HepG2 (cell line): ENCODE data around the gene LRGUK. TPM values are rescaled to one million over a fixed set of nuclear protein-coding genes. Genes with fewer than 3 reads are reported as not detected.

Experiments used
- ATAC-seq: fragments of 200-7000 bp; cut with Tn5 transposase; 3 replicates; pipeline ENCODE4 v1.9.1; 2020; ENCODE audit warnings: mild to moderate bottlenecking, moderate library complexity
- BruUV-seq: library from RNA; stranded (reverse); fragments of 400-500 nt; replicated peaks from 2 replicates; lab custom pipeline; 2021; lab: Mats Ljungman, UMichigan
- CTCF ChIA-PET: fragments of 300-600 bp; formaldehyde crosslinking; extraction: SDS; loops from one replicate; lab custom pipeline; 2021; ENCODE audit warnings: low total read pairs, inconsistent platforms, low intra/inter-chr PET ratio; lab: Yijun Ruan, JAX
- POLR2A ChIA-PET: fragments of 350-600 bp; sonication (Branson Sonifier 250); formaldehyde crosslinking; loops from one replicate; lab custom pipeline; 2020; ENCODE audit warnings: antibody characterized with exemption, inconsistent platforms; lab: Yijun Ruan, JAX
- DNase-seq: peaks from one replicate; pipeline ENCODE4 v3.0.0-alpha.2; 2015; ENCODE audit warnings: low spot score
- FAIRE-seq: peaks from 3 replicates; lab custom pipeline; 2011; peaks lifted over from hg19 to GRCh38; lab: Jason Lieb, UNC
- H2AFZ ChIP-seq: one replicate; pipeline ENCODE4 v1.6.1; 2011; ENCODE audit warnings: low read length, inconsistent platforms
- H3K27ac ChIP-seq: fragments of 300-600 bp; 3 replicates; pipeline ENCODE4 v1.8.0; 2011; ENCODE audit warnings: mixed run types, mild to moderate bottlenecking, mixed read lengths, low read length, inconsistent platforms; ENCODE audit not compliant: insufficient read depth; ENCODE audit errors: extremely low read length
- H3K27me3 ChIP-seq, 2 experiments: fragments of 200-600 bp in 1 of 2; 2 replicates in 1 of 2; 3 replicates in 1 of 2; pipeline versions ENCODE4 v1.6.0 to v1.8.0; 2011; ENCODE audit warnings: low read length in 2 of 2, mild to moderate bottlenecking in 2 of 2, moderate library complexity in 2 of 2, inconsistent platforms in 1 of 2; ENCODE audit not compliant: insufficient read depth in 2 of 2, control insufficient read depth in 1 of 2
- H3K36me3 ChIP-seq, 2 experiments: fragments of 200-600 bp in 1 of 2; replicated peaks in 1 of 2; 2 replicates in 1 of 2; 3 replicates in 1 of 2; pipeline versions ENCODE4 v1.5.1 to v1.8.0; 2011; ENCODE audit warnings: low read length in 2 of 2, inconsistent platforms in 1 of 2; ENCODE audit not compliant: insufficient read depth in 2 of 2, control insufficient read depth in 1 of 2
- H3K4me1 ChIP-seq: 2 replicates; pipeline ENCODE4 v1.5.1; 2012; ENCODE audit warnings: low read length, inconsistent platforms; ENCODE audit not compliant: insufficient read depth
- H3K4me2 ChIP-seq: 2 replicates; pipeline ENCODE4 v1.6.0; 2011; ENCODE audit warnings: low read depth, low read length, inconsistent platforms
- H3K4me3 ChIP-seq, 3 experiments: fragments of 200-600 bp in 1 of 3; sonication (generic), shearing (Covaris generic) in 1 of 3; replicated peaks in 1 of 3; 2 replicates each; pipeline ENCODE4 v1.5.1; 2011 to 2016; ENCODE audit warnings: low read length in 3 of 3, inconsistent platforms in 2 of 3, low read depth in 2 of 3, mild to moderate bottlenecking in 2 of 3, control low read depth in 1 of 3, mixed read lengths in 1 of 3; ENCODE audit not compliant: insufficient read depth in 1 of 3
- H3K79me2 ChIP-seq: one replicate; pipeline ENCODE4 v1.6.1; 2011; ENCODE audit warnings: low read length, inconsistent platforms; ENCODE audit not compliant: insufficient read depth
- H3K9ac ChIP-seq: 2 replicates; pipeline ENCODE4 v1.6.0; 2011; ENCODE audit warnings: mild to moderate bottlenecking, low read depth, low read length, inconsistent platforms; ENCODE audit not compliant: insufficient read depth
- H3K9me3 ChIP-seq: 2 replicates; pipeline ENCODE4 v1.5.1; 2012; ENCODE audit warnings: mild to moderate bottlenecking, low read length
- H4K20me1 ChIP-seq: 2 replicates; pipeline ENCODE4 v1.6.0; 2011; ENCODE audit warnings: inconsistent platforms, mild to moderate bottlenecking, low read length, moderate library complexity; ENCODE audit not compliant: insufficient read depth
- ARNTL ChIP-seq: sonication (generic); formaldehyde crosslinking; IDR thresholded peaks from 2 replicates; pipeline ENCODE4 v1.4.0; 2020; ENCODE audit warnings: mild to moderate bottlenecking, missing genetic modification reagents
- BRD4 ChIP-seq: sonication (generic); formaldehyde crosslinking; IDR thresholded peaks from 2 replicates; pipeline ENCODE4 v1.4.0; 2020; ENCODE audit warnings: missing genetic modification reagents
- GATAD2A ChIP-seq: IDR thresholded peaks from 2 replicates; pipeline ENCODE4 v1.6.1; 2016
- IRX3 ChIP-seq: sonication (generic); formaldehyde crosslinking; IDR thresholded peaks from 2 replicates; pipeline ENCODE4 v1.8.1; 2023; ENCODE audit warnings: mild to moderate bottlenecking, low read depth, missing genetic modification reagents, borderline replicate concordance
- MTF1 ChIP-seq: sonication (generic); formaldehyde crosslinking; IDR thresholded peaks from 2 replicates; pipeline ENCODE4 v1.5.0; 2020; ENCODE audit warnings: missing genetic modification reagents
- PRMT3 ChIP-seq: sonication (generic); formaldehyde crosslinking; IDR thresholded peaks from 2 replicates; pipeline ENCODE4 v1.8.1; 2022; ENCODE audit warnings: low read depth, mild to moderate bottlenecking, moderate library complexity, missing genetic modification reagents, borderline replicate concordance
- RELA ChIP-seq: sonication (generic); formaldehyde crosslinking; IDR thresholded peaks from 2 replicates; pipeline ENCODE4 v1.4.0; 2020; ENCODE audit warnings: missing genetic modification reagents
- SNRNP70 ChIP-seq: fragments of 200-400 bp; formaldehyde crosslinking; IDR thresholded peaks from 2 replicates; pipeline ENCODE4 v1.6.1; 2017; ENCODE audit warnings: mild to moderate bottlenecking, low read depth, low read length, moderate library complexity
- SRSF4 ChIP-seq: fragments of 200-400 bp; formaldehyde crosslinking; IDR thresholded peaks from one replicate; pipeline ENCODE4 v1.6.1; 2018; ENCODE audit warnings: mild to moderate bottlenecking, low read depth, low read length, moderate library complexity; ENCODE audit not compliant: poor library complexity, severe bottlenecking
- TFAP4 ChIP-seq: sonication (generic); IDR thresholded peaks from 2 replicates; pipeline ENCODE4 v1.6.1; 2016; ENCODE audit warnings: low read depth, borderline replicate concordance
- ZNF20 ChIP-seq: sonication (generic); formaldehyde crosslinking; IDR thresholded peaks from 2 replicates; pipeline ENCODE4 v1.4.0; 2020; ENCODE audit warnings: mild to moderate bottlenecking, moderate library complexity, missing genetic modification reagents
- ZNF468 ChIP-seq: sonication (generic); formaldehyde crosslinking; IDR thresholded peaks from 2 replicates; pipeline ENCODE4 v1.8.0; 2022; ENCODE audit warnings: mild to moderate bottlenecking, moderate library complexity, missing genetic modification reagents
- ZNF530 ChIP-seq: sonication (generic); formaldehyde crosslinking; IDR thresholded peaks from 2 replicates; pipeline ENCODE4 v1.5.0; 2020; ENCODE audit warnings: low read depth, mild to moderate bottlenecking, missing genetic modification reagents
- ZNF652 ChIP-seq: IDR thresholded peaks from 2 replicates; pipeline ENCODE4 v1.6.1; 2016; ENCODE audit warnings: low read depth, borderline replicate concordance
- ZNF710 ChIP-seq: sonication (generic); formaldehyde crosslinking; IDR thresholded peaks from 2 replicates; pipeline ENCODE4 v1.5.0; 2020; ENCODE audit warnings: mild to moderate bottlenecking, missing genetic modification reagents, borderline replicate concordance
- ZNF790 ChIP-seq: sonication (generic); formaldehyde crosslinking; IDR thresholded peaks from 2 replicates; pipeline ENCODE4 v1.8.0; 2022; ENCODE audit warnings: missing genetic modification reagents, mild to moderate bottlenecking, borderline replicate concordance
- WGBS: methylation state at CpG from one replicate; pipeline ENCODE4 v1.1.6; 2017; ENCODE audit warnings: low lambda C conversion rate; 5-methylcytosine and 5-hydroxymethylcytosine counted together
- in situ Hi-C: cut with HindIII; loops from 2 replicates; pipeline ENCODE4 v1.10.0; 2017; ENCODE audit warnings: low pct_unique_long_range_greater_than_20kb; ENCODE audit not compliant: extremely low pct_ligation_motif_present
- intact Hi-C: fragments of 100-400 bp; cut with micrococcal nuclease; formaldehyde crosslinking; loops from one replicate; pipeline ENCODE4 v1.10.0; 2022; ENCODE audit not compliant: unreplicated experiment
- polyA plus RNA-seq, 8 experiments: library from polyadenylated mRNA; depleted of rRNA in 3 of 8; stranded (reverse) in 7 of 8; unstranded in 1 of 8; fragments of >200 nt; fragmentation: Illumina TruSeq in 4 of 8; extraction: Trizol in 4 of 8; gene quantifications; 2 replicates each; pipeline versions ENCODE4 v1.2.1 to v1.2.3, GENCODE V29; 2011 to 2016; ENCODE audit warnings: low read depth in 4 of 8, missing spikeins in 1 of 8, mixed read lengths in 1 of 8; ENCODE audit not compliant: insufficient read depth in 1 of 8
- total RNA-seq, 5 experiments: library from RNA; depleted of rRNA; stranded (reverse); fragments of >200 nt; fragmentation: Illumina TruSeq; extraction: Trizol; gene quantifications; 2 replicates each; pipeline ENCODE4 v1.2.3, GENCODE V29; 2016; ENCODE audit warnings: low read depth in 1 of 5
- TF ChIP-seq, protein P1 (sequence below): sonication (generic); formaldehyde crosslinking; IDR thresholded peaks from 2 replicates; pipeline ENCODE4 v1.8.0; 2022; ENCODE audit warnings: low read depth, missing genetic modification reagents

The LRGUK gene
- total and polyA plus RNA-seq, 2 of the 13 experiments (the other 11 are each of a cell fraction or from before 2014, with no cell fraction given), result 0.18 to 0.20 TPM

DNA sequence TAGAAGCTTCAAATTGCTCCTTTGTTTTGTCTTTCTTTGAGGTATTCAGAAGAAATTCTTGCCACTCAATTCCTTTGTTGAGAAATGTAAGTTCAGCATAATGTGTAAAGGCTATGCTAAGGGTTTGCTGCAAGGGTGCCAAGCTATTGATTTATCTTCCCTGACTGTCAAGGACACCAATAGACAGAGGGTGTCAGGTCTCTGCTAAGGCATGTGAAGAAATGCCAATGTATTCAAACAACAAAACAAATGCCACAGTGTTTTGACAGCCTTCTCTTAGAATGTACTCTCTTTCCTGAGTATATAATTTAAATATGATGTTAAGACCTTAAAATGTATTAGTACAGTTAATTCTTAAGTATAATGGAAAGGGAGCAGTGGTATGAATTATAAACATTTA, 62.4 kb downstream of the LRGUK start:
- BruUV-seq, result no TSS peak
- TF ChIP-seq RELA (CRISPR knock-in tag) (no peak), PRMT3 (CRISPR knock-in tag) (no peak), ZNF710 (CRISPR knock-in tag) (no peak)
- Histone ChIP-seq H3K27me3 (no peaks in the 10 kb centered on the region), H3K9me3 (no peaks in the 10 kb centered on the region), H3K27ac (no peak overlapping the region), H3K36me3 (no peaks in the 10 kb centered on the region), H3K4me2 (no peak overlapping the region), H4K20me1 (no peaks in the 10 kb centered on the region), H2AFZ (no peak overlapping the region), H3K79me2 (no peaks in the 10 kb centered on the region), H3K4me3 (no peak overlapping the region), H3K9ac (no peak overlapping the region), H3K4me1 (no peaks in the 10 kb centered on the region)
- ChIA-PET CTCF (no interaction called here), POLR2A (no interaction called here)
- DNase-seq (no peak), FAIRE-seq (no peak), ATAC-seq (no peak)
- in situ Hi-C loops (no loop called here), intact Hi-C loops (no loop called here)

DNA sequence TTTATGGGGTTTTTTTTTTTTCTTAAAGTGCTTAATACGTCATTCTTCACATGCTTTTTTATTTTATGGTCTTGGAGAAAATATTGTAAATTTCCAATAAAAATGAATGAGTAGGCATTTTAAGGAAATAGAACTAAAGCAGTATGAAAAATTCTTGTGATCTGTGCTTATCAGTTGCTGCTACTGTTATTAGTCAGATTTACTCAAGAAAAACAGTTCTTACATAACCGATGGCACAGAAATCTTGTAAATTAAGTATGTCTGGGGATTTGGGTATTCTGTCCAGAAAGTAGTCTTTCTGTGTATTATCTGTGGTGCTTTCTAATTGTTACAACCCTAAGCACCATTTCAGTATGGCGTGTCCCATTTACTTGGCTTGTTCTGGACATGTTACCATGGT, 64.7 kb downstream of the LRGUK start:
- no peaks in the 10 kb centered on the region for H3K27me3 ChIP-seq
- BruUV-seq, result no TSS peak
- ATAC-seq (no peak), DNase-seq (no peak), FAIRE-seq (no peak)
- H4K20me1 ChIP-seq, result no peaks in the 10 kb centered on the region
- H3K4me1 ChIP-seq, result no peaks in the 10 kb centered on the region
- no peaks in the 10 kb centered on the region for H3K9me3 ChIP-seq
- intact Hi-C loops, result no loop called here
- no peaks in the 10 kb centered on the region for H3K79me2 ChIP-seq
- H3K9ac ChIP-seq, result no peak overlapping the region
- in situ Hi-C loops, result no loop called here
- ChIA-PET POLR2A (no interaction called here), CTCF (no interaction called here)
- H3K36me3 ChIP-seq, result no peaks in the 10 kb centered on the region
- no peak overlapping the region for H3K4me2 ChIP-seq
- 38% methylated on average over 3 of the region's 3 CpGs for WGBS
- H3K4me3 ChIP-seq, result no peak overlapping the region
- no peak overlapping the region for H3K27ac ChIP-seq
- H2AFZ ChIP-seq, result no peak overlapping the region
- TF ChIP-seq SRSF4 (no peak), IRX3 (CRISPR knock-in tag) (no peak), SNRNP70 (no peak), ARNTL (CRISPR knock-in tag) (no peak), GATAD2A (no peak), MTF1 (CRISPR knock-in tag) (no peak), BRD4 (CRISPR knock-in tag) (no peak), ZNF652 (CRISPR knock-in tag) (no peak), ZNF790 (CRISPR knock-in tag) (no peak), TFAP4 (no peak), ZNF468 (no peak), ZNF530 (CRISPR knock-in tag) (no peak), ZNF20 (CRISPR knock-in tag) (no peak)
- TF ChIP-seq, protein P1, sequence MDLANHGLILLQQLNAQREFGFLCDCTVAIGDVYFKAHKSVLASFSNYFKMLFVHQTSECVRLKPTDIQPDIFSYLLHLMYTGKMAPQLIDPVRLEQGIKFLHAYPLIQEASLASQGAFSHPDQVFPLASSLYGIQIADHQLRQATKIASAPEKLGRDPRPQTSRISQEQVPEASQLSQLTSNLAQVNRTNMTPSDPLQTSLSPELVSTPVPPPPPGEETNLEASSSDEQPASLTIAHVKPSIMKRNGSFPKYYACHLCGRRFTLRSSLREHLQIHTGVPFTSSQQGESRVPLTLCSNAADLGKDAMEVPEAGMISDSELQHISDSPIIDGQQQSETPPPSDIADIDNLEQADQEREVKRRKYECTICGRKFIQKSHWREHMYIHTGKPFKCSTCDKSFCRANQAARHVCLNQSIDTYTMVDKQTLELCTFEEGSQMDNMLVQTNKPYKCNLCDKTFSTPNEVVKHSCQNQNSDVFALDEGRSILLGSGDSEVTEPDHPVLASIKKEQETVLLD, result no peak
